ENCODE measurements around the gene FOSL1. TPM values are rescaled to one million over a fixed set of nuclear protein-coding genes. Genes with fewer than 3 reads are reported as not detected.

The FOSL1 gene
- total RNA-seq, 1 experiment from 2014 or later = 33.7 TPM

- Mint-ChIP-seq H3K4me1 (peaks cover 10 to 36% of the 10 kb centered on the region in 2 experiments), H3K27ac (peak overlapping the region in 1 of 3 experiments; percentile 24; a peak in 1 of 7 replicates), H3K9me3 (no peaks in the 10 kb centered on the region), H3K27me3 (ENCODE audit: low read depth) (no peaks in the 10 kb centered on the region), H3K36me3 (ENCODE audit: insufficient read depth in 1 of 3, low read depth in 3 of 3) (no peaks in the 10 kb centered on the region), H3K4me3 (no peak overlapping the region; a peak in 1 of 5 replicates)
- H2AK5ac ChIP-seq (ENCODE audit: insufficient read length, low read length) = no peak overlapping the region
- H3K27me3 ChIP-seq (ENCODE audit: insufficient read depth, low read length) = no peaks in the 10 kb centered on the region
- no peak overlapping the region for H3T11ph ChIP-seq (ENCODE audit: low read length)
- H4K20me1 ChIP-seq (ENCODE audit: control insufficient read depth, insufficient read depth, insufficient read length) = no peaks in the 10 kb centered on the region
- H3K56ac ChIP-seq (ENCODE audit: insufficient read length, low read depth, low read length) = no peak overlapping the region
- no peak overlapping the region for H4K5ac ChIP-seq (ENCODE audit: insufficient read length, low read depth, low read length)
- H3K4me2 ChIP-seq (ENCODE audit: insufficient read depth, insufficient read length, low read length) = no peak overlapping the region
- no peak overlapping the region for H2BK12ac ChIP-seq (ENCODE audit: insufficient read length, low read depth, low read length)
- H3K9ac ChIP-seq (ENCODE audit: extremely low read depth, insufficient read length, low read length) = no peak overlapping the region
- H2AFZ ChIP-seq (ENCODE audit: low read length) = no peak overlapping the region
- H3K23me2 ChIP-seq (ENCODE audit: insufficient read length, low read depth, low read length, poor library complexity, severe bottlenecking) = no peaks in the 10 kb centered on the region
- no peaks in the 10 kb centered on the region for H3K79me1 ChIP-seq (ENCODE audit: insufficient read depth, low read depth, low read length, poor library complexity, severe bottlenecking)
- no peak overlapping the region for H3K23ac ChIP-seq (ENCODE audit: insufficient read length, low read depth, low read length)
- H3K18ac ChIP-seq (ENCODE audit: insufficient read length, low read depth, low read length) = no peak overlapping the region
- TF ChIP-seq, protein P1, sequence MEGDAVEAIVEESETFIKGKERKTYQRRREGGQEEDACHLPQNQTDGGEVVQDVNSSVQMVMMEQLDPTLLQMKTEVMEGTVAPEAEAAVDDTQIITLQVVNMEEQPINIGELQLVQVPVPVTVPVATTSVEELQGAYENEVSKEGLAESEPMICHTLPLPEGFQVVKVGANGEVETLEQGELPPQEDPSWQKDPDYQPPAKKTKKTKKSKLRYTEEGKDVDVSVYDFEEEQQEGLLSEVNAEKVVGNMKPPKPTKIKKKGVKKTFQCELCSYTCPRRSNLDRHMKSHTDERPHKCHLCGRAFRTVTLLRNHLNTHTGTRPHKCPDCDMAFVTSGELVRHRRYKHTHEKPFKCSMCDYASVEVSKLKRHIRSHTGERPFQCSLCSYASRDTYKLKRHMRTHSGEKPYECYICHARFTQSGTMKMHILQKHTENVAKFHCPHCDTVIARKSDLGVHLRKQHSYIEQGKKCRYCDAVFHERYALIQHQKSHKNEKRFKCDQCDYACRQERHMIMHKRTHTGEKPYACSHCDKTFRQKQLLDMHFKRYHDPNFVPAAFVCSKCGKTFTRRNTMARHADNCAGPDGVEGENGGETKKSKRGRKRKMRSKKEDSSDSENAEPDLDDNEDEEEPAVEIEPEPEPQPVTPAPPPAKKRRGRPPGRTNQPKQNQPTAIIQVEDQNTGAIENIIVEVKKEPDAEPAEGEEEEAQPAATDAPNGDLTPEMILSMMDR (conservative IDR thresholded peaks at IDR 0.05) = no peak
- no peak overlapping the region for H4K8ac ChIP-seq (replicated peaks; ENCODE audit: insufficient read length, low read depth, low read length)
- H3K27ac ChIP-seq (ENCODE audit: insufficient read length, low read depth, low read length) = no peak overlapping the region
- H4K91ac ChIP-seq (ENCODE audit: insufficient read length, low read depth, low read length) = no peak overlapping the region
- no peak overlapping the region for H2BK20ac ChIP-seq (ENCODE audit: low read depth, low read length, poor library complexity, severe bottlenecking)
- no peaks in the 10 kb centered on the region for H3K79me2 ChIP-seq (ENCODE audit: insufficient read depth, low read length)
- no peak overlapping the region for H3K14ac ChIP-seq (ENCODE audit: insufficient read depth, low read length)
- H3K4me1 ChIP-seq (ENCODE audit: insufficient read depth, low read length) = no peaks in the 10 kb centered on the region
- H2BK120ac ChIP-seq (ENCODE audit: low read depth, low read length, poor library complexity, severe bottlenecking) = no peak overlapping the region
- no CpG with 5 or more reads among the region's 13 CpGs for WGBS (ENCODE audit: extremely low coverage, insufficient read length, low lambda C conversion rate)
- no peaks in the 10 kb centered on the region for H3K9me3 ChIP-seq (ENCODE audit: control insufficient read depth, low read depth, low read length)
- DNase-seq = no peak
- no peak overlapping the region for H2BK5ac ChIP-seq (ENCODE audit: insufficient read length, low read length)
- no peak overlapping the region for H3K4ac ChIP-seq (ENCODE audit: low read depth, low read length)
- no peak overlapping the region for H2BK15ac ChIP-seq (ENCODE audit: low read depth, low read length)
These were observed 31.8 kb upstream of the FOSL1 start for GRCh38 chr11:65931773-65932557.

All from H9 (cell line).